GM19238 (cell line): Measurements from ENCODE around the gene ITPR1.

Experiments used
- DNase-seq: peaks from one replicate; pipeline ENCODE4 v3.0.0; 2011; ENCODE audit warnings: low spot score; ENCODE audit not compliant: insufficient read length

Gene ITPR1

DNA sequence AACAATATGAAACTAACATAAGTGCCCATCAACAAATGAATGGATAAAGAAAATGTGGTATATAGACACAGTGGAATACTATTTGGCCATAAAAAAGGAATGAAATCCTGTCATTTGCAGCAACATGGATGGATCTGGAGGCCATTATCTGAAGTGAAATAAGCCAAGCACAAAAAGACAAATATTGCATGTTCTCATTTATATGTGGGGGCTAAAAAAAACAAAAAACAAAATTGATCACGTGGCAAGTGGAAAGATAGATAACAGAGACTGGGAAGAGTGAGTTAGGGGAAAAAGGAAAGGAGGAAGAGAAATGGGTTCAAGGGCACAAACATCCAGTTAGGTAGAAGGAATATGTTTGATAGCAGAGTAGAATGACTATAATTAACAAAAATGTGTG is 330.2 kb downstream of the ITPR1 start:
- DNase-seq, result no peak

DNA sequence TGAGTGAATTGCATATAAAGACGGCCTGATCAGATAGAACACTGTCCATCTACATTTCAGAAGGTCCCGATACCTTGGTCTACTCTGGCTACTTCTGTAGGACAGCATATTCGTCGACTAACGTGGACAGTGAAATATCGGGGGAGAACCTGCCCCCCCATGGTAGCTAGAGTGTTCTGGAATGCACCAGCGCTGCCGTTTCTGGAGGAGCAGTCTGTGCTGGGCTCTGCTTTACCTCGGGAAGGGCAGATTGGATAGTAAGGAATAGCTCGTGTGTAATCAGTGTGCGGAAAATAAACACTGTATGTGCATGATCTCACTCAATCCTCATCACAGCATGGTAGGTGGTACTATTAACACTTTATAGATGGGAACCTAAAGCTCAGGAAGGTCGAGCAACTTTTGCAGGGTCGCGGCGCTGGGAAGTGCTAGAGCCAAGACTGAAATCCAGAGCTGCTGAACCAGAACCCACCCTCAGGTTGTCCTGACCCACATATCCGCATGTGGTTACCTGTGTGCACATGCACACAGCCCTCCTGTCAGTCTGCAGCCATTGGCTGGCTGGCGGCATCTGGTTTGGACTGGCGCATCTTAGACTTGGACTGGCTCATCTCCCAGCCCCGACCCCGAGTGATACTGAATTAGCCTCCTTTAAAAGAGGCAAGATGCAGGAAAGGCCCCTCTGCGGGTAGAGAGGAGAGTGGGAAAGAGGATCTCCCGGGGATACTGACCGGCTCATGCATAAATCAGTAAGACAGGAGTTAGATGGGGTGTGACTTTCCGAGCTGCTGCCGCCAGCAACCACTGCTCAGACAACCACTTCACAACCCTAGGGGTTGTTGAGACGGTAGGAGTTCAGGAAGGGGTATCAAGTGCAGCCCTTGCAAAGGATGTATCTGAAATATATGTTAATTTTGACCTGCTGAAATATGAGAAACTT is 331.1 kb downstream of the ITPR1 start:
- no peak for DNase-seq

DNA sequence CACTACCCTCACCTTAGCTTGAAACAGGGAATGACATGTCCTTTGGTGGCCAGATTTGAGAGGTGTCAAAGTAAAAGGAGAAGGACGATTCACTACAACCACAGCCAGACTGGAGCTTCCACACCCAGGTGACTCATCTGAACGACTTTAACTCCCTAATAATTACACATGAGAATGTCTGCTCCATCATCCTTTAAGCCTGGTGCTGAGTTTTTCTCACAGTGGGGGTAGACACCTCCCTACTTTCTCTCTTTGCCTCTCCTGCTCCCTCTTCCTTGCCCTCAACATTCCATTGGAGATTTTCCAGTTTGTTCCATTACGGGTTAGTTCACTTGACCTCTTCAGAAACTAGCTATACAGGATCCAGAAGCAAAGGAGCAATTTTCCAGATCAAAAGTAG is 331.8 kb downstream of the ITPR1 start:
- no peak for DNase-seq

DNA sequence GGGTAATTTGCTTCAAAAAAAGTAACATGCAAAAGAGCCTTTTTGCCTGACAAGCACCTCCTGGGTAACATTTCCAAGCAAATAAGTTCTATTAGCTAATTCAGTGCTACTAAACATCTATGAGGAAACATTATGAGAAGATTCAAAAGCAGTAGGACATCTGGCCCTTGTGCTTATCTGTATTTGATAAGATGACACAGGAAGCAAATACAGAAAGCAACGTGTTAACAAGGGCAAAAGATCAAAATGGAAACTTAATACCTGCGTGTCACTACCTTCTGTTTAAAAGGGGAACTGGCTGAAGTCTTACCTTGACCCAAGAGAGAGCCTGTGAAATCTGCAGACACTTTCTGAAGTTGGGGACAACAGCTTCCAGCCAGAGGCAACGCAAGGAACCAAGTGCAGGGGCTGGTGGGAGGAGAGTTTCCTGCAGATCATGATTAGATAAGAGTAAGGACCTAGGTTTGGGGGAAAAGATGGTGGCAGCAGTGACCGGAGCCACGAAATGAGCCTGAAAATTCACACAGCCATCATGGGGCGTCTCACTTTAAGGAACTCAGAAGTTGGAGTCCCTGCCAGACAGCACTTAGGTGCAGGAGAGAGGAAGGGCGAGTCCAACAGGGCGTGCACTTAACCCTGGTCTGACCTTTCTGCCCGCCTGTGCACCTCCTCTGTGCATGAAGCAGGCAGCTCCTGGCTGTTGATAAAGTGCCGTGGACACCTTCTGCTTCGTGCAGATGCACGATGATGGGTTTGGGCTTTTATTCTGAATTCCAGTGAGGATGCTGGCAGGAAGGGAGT is 332.5 kb downstream of the ITPR1 start:
- DNase-seq, result no peak

DNA sequence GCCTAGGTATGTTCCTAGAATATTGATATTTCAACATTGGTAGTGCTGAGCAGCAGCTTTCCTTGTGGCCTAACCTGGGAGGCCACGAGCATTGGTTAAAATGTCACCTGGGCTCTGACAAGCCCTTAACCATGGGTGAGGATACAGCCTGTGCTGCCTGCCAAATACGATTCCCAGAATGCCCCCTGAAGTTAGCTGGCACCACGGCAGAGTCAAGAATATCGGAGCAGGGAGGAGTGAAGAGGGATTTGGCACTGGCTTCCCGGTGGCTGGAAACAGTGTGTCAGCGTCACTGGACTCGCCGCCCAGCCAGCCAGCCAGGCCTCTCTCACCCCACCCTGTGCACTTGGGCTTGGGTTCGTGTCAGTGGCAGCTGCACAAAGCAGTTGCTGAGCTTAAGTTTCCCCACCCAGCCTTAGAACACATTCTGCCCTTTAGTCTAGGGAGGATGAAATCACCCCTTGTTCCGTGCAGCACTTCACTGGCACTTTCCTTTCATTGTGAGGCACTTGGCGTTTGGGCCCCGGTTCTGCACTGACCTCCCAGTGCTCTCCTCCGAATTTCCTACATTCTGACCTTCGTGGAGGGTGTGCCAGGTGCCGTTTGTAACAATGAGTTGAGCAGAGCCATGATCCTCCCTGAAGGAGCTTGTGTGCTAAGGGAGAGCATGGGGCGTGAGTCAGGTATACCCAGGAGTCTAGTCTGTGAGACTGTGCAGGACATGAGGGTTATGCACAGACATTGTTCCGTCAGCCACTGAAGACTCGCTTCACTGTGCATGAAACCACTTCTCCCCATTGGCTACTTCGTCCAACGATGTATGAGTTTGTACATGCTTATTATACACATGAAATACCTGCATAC is 333.3 kb downstream of the ITPR1 start:
- DNase-seq, result no peak

DNA sequence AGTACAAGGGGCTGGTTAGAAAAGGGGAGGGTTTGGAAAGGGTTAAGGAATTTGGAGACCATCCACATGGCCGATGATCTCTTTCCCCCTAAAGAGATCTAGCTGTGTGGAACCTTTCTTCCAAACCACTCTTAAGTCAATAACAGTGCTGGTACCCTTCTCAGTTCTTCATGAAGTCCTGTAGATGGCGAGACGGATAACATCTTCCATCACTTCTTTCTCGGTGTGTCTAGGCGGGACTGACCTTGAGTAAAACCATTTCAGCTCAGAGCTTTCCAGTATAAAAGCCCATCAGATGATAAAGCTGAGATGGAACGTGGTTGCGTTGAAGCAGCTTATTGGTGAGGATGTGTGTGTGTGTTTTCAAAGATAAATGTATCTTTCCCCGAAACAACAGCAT is 334.6 kb downstream of the ITPR1 start:
- no peak for DNase-seq

DNA sequence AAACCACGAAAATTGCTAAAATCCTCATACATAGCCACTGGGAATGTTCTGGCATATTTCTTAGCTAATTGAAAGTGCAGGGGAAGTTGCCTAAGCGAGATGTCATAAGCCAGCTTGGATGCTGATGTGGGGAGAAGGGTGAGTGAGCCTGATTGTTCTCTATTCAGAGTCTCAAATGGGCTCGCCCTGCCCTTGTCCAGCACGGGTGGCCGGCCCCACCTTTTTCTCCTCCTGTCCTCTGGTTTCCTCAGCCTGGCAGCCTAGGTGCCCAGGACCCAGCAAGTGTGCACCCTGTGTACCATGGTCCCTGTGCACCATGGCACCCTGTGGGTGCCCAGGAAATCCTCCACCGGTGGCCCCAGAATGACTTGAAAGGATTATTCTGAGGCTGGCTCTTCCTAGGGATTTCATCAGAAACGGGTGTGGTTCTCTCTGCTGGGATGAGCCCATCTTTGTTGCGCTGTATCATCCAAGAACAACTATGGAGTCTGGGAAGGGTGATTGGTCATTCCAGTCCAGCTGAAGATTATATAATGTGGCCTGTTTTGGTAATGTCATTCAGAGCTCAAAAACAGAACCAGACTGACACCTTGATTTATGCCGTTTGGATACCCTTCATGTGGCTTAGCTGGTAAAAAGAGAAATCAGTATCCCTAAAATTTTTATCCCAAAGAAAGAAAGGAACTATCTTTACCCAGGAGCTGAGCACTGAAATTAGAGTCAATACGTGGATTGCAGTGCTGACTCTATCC is 335.3 kb downstream of the ITPR1 start:
- DNase-seq, result no peak

DNA sequence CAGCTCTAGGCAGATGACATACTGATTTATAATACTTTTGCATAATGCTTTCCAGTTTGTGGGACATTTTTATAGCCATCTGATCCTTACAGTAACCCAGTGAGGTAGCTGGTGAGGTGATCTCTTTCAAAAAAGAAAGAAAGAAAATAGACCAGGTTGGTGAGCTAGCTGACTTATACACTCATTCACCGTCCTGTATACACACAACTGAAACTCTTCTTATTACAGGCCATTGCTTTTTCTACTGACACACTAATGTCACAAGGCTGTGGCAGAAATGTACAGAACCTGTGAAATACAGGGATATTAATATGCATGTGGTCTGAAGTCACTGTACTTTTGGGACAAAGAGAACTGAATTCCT is 335.9 kb downstream of the ITPR1 start:
- no peak for DNase-seq

DNA sequence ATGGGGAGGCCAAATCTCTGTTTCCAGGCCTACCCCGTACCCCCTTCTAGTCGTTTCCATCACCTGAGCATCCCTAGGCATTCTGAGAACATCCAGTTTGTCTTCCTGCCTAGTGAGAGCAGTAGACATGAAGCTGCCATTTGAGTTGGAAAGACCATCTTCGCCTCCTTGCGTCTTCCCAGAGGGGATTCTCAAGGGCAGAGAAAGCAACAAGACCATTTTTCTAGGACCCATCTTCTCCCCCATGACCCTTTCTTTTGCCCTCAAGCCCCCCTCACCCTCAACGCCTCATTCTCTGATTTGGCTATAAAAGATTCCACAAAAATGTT is 337.4 kb downstream of the ITPR1 start:
- DNase-seq, result no peak

DNA sequence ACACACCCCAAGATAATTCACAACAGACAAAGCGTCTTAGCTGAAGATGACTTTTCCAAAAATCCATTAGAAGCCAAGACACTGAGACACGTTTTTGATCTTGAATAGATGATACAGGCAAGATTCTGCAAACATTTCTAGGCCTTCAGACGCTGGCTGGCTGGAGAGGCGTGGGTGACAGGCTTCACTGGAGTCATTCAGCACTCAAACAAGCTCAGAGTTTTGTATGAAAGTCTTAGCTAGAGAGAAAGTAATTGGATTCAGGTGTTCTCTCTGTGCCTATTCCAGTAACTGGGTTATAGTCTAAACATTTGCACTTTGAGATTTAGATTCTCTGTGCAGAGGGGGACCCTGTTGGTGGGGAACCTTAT is 338.4 kb downstream of the ITPR1 start:
- no peak for DNase-seq

DNA sequence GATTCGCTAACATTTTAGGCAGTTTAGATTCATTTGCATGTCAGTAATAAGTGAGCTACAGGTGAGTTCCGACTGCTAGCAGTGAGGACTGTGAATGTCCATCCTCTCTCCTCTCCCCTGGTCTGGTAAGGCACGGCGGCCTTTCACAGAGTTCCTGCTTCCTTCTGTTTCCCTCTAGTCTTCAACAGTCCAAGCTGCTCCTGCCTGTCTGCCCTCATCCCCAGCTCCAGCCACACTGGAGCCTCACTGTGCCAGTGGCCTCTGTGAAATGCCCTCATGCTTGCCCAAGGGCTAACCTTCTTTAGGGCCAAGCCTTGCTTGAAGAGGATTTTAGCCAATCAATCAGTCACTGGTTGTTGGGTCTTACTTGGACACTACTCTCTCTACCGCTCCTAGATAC is 340.3 kb downstream of the ITPR1 start:
- DNase-seq, result no peak

DNA sequence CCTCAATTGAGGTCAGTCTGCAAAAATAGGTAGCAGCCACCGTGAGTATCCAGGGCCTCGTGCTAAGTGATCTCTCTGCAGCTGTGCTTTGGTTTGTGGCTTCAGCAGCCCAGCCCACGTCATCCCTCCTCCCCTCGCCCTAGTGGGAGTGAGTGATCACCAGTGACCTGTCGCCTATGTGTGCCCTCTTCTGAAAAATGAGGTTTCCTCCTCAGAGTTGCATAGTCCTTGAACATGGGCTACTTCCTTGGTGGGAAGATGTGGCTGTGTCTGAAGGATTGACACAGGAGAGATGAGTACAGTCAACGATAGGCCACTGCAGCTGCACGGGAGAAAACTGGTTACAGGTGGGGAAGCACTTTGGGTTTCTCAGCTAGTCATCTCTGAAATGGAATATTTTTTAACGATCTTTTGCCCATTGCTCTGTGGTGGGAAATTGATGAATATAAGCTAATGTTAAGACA is 341.3 kb downstream of the ITPR1 start:
- DNase-seq, result no peak

DNA sequence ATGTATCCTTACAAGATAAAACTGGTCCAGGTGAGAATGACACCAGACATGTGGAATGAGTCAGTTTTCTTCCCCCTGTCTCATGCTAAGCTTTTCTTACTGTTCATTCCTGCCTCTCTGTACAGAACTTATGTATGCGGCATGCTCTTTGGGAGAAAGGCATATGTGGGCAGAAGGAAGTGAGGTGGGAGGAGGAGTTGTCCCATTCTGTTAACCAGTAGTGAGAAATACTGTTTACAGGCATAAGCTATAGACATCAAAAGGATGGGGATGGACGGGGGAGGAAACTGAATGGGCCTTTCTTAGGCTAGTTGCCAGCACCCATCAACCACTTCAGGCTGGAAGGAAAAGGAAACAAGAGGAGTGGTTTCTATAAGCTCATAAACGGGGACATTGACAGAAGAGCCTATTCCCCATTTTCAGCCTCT is 342.5 kb downstream of the ITPR1 start:
- no peak for DNase-seq

DNA sequence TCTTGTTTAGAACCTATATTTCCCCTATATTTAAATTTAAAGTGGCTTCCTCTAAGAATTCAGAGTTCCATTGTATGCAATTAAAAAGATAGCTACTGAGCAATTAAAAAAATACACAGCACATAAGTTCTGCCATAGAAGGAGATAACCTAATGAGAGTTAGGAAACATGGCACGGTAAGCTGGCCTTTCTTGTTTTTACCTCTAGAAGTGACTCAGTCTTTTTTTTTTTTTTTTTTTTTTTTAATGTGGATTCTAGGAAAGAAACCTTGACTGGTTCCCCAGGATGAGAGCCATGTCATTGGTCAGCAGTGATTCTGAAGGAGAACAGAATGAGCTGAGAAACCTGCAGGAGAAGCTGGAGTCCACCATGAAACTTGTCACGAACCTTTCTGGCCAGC is 343.4 kb downstream of the ITPR1 start:
- no peak for DNase-seq

DNA sequence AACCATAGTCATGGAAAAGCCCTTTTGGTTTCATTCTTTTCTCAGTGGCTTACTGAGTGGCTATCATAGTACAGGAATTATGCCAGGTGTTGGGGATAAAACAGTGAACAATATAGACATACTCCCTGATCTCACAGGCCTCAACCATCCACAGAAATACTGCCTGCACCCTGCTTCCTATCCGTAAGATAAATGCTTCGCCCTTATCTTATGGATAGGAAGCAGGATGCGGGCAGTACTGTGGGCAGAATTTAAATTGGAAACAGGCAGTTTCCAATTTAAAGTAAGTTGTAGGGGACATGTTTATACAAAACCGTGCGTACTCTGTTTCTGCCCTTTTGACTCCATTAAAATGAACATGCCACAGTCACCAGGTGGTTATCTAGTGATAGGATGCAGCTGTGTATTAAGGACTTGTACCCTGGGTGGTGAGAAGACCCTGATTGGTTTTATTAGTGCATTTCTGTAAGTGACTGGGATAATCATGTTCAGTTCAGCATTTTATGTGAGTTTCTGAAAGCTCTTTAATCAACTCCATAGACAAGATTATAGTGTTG is 344.3 kb downstream of the ITPR1 start:
- no peak for DNase-seq

DNA sequence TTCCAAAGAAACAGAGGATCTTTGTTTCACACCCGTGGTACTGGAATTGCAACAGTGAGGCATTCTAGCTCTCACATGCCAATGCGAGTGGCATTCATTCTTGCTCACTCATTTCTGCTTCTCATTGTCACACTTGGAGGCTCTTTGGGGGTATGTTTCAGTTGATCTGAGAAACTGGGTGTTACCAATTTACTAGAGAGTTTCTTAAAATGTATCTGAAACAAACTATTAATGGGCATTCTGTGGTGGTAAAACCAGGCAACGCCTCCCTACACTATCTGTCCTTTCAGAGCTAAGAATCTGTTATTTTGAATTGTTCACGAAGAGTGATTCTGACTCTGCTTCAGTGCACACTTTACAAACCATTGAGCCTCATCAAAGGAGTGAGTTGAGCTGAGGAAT is 345.5 kb downstream of the ITPR1 start:
- DNase-seq, result no peak

DNA sequence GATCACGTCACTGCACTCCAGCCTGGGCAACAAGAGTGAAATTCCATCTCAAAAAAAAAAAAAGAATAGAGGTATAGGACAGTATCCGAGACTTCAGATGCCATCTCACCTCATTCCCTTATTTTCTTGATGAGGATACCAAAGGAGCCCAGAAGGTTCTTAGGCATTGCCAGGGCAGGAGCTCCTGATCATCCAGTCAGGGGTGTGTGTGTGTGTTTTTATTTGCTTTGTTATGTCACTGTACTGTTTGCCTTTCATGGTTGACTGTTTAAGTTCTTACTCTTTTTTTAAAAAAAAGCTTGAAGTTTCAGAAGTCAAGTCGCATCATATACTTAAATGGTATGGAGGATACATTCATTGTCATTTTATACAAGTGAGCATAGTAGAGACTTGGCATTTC is 346.1 kb downstream of the ITPR1 start:
- no peak for DNase-seq

DNA sequence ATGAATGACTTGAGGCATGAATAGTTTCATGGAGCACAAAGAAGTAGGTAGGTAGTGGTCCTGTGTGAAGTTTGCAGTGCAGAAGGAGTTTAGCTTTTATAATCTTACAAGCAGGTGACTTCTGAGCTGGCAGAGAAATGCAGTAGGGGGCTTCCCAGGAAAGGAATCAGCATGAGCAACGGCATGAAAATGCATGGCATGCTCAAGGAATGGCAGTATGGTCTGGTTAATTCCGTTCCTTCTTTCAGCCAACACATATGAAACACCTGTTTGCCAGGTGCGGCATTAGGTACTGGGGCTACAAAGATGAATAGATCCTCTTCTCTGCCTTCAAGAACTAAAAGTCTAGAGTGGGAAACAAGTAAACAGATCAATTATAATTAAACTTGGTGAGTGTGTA is 348.1 kb downstream of the ITPR1 start:
- no peak for DNase-seq

DNA sequence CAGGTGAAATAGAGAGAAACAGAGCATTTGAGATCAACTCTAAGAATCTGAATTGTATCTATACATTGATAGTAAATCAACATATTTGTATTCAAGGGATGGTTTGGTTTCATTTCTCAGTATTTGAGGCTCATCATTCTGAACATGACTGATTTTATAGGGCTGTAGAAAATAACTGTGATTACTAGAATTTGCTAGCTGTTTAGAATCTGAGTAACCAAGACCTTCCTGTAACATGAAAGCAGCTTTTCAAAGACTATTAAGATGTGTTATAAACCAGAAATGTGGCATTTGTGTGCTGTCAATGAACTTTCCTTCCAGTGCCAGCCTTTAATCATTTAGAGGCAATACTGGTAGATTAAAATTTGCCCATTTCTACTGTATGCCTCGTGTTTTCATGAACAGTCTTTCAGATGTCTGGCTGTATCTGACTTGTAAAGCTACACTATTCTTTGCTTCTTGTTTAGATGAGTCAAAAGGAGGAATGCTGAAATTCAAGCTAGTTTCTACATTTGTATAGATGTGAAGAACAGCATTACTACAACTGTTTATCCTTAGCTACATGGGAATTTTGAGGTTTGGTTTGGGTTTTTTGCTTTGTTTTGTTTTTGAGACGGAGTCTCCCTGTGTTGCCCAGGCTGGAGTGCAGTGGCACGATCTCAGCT is 348.8 kb downstream of the ITPR1 start:
- DNase-seq, result no peak

DNA sequence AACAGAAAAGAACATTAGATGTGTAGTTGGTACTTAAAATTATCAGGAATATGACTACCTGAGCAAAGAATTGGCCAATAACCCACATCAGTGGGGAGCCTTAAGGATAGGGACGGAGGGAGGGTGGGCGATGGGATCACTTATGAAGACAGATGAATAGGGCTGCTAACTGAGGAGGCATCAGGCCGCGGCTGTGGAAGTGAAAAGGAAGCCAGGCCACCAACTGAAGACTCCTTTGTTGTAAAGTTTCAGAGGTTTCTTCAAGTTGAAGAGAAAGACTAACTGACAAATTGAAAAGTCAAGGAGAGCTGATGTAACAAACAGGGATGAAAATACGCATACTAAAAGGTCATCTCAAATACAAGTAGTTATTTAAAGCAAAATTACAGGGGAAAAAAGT is 350.5 kb downstream of the ITPR1 start:
- DNase-seq, result no peak
